HEK293T (cell line): ENCODE data around the gene DLX4.

Experiments
- ARNT ChIP-seq: fragments of 450-650 bp; IDR thresholded peaks from 2 replicates; pipeline ENCODE4 v1.6.1; 2017; ENCODE audit warnings: mild to moderate bottlenecking
- BHLHE40 ChIP-seq: fragments of 450-650 bp; IDR thresholded peaks from 2 replicates; pipeline ENCODE4 v1.6.1; 2016; ENCODE audit warnings: mild to moderate bottlenecking, moderate library complexity, borderline replicate concordance
- CTBP1 ChIP-seq: fragments of 450-650 bp; IDR thresholded peaks from 2 replicates; pipeline ENCODE4 v1.6.1; 2016; ENCODE audit warnings: borderline replicate concordance
- FOXM1 ChIP-seq: fragments of 450-650 bp; IDR thresholded peaks from 2 replicates; pipeline ENCODE4 v1.6.1; 2017; ENCODE audit warnings: mild to moderate bottlenecking, borderline replicate concordance
- HDGF ChIP-seq: fragments of 450-650 bp; IDR thresholded peaks from 2 replicates; pipeline ENCODE4 v1.6.1; 2017; ENCODE audit warnings: antibody characterized with exemption, borderline replicate concordance
- L3MBTL2 ChIP-seq: fragments of 450-650 bp; conservative IDR thresholded peaks from 2 replicates; pipeline ENCODE4 v1.6.1; 2016; ENCODE audit warnings: mild to moderate bottlenecking
- ZNF384 ChIP-seq: fragments of 450-650 bp; IDR thresholded peaks from 2 replicates; pipeline ENCODE4 v1.6.1; 2016

DNA sequence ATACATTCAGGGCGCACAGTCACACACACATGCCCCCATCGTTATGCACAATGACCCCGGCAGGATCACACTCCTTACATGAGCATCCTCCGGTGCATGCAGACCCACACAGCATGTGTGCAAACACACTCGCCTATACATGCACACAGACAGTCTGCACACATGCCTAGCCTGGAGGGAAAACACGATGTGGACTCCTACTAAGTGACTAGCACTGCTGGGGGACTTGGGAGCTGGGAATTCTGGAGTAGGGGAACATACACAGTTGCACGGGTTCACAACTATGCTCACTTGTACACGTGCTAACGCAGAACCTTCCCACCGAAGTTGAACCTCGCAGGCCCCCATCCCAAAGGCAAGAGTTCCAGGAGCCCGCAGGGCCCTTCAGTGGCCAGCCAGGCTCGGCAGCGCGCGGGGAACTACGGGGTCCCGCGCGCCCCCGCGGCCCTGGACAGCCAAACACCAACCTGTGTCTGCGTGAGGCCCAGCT lies 24.0 kb downstream of the DLX4 start:
- TF ChIP-seq CTBP1 (no peak), BHLHE40 (no peak), ARNT (no peak), FOXM1 (no peak), ZNF384 (no peak), HDGF (no peak), L3MBTL2 (no peak)
